Activated T-cell treated with anti-CD3 and anti-CD28 coated beads, Interleukin-2, amount 50 U/mL, for 4 hours (primary cell): ENCODE measurements around the gene TM4SF20. TPM values are rescaled to one million over a fixed set of nuclear protein-coding genes. Genes with fewer than 3 reads are reported as not detected.
A peak's percentile ranks its signal among the peaks of the same experiment; 100 is the strongest.

Experiments
- ATAC-seq, 2 donors: fragments of 200-7000 bp; cut with Tn5 transposase; one replicate each; pipeline ENCODE4 v1.10.0; 2021
- DNase-seq: peaks from one replicate; pipeline ENCODE4 v3.0.0-alpha.2; 2020
- H3K27me3 Mint-ChIP-seq: one replicate; pipeline ENCODE4 v1.8.0; 2021; ENCODE audit warnings: low read depth, mixed read lengths
- H3K36me3 Mint-ChIP-seq: one replicate; pipeline ENCODE4 v1.8.0; 2022; ENCODE audit warnings: mixed read lengths; ENCODE audit not compliant: insufficient read depth
- H3K4me1 Mint-ChIP-seq: one replicate; pipeline ENCODE4 v1.8.0; 2021; ENCODE audit warnings: low read depth, mixed read lengths
- H3K4me3 Mint-ChIP-seq: one replicate; pipeline ENCODE4 v1.8.0; 2021; ENCODE audit warnings: mild to moderate bottlenecking, moderate library complexity, mixed read lengths
- H3K9me3 Mint-ChIP-seq: one replicate; pipeline ENCODE4 v1.8.0; 2021; ENCODE audit warnings: mixed read lengths
- total RNA-seq, 3 donors: library from RNA; stranded (reverse); gene quantifications; one replicate each; pipeline ENCODE4 v1.2.1, GENCODE V29; 2021

TM4SF20 gene
- under 1 TPM in 1 of 3 donors, not detected in 2; 0.30 TPM for total RNA-seq

GRCh38 chr2:227379095-227379494 lies at the start of gene TM4SF20:
Gene TM4SF20 (minus strand): TSS chr2:227379306. CDS start chr2:227379268, 38 bp downstream.
- Mint-ChIP-seq H3K9me3 (peaks cover 11% of the 10 kb centered on the region), H3K36me3 (no peaks in the 10 kb centered on the region), H3K4me1 (peaks cover 18% of the 10 kb centered on the region), H3K27me3 (peaks cover 3% of the 10 kb centered on the region), H3K4me3 (no peak within 1 kb of the TSS)
- ATAC-seq (no peak), DNase-seq (no peak)

GRCh38 chr2:227428731-227429285 lies 49.7 kb upstream of the TM4SF20 start:
- no peak overlapping the region for H3K4me3 Mint-ChIP-seq

GRCh38 chr2:227423656-227424499 lies 44.8 kb upstream of the TM4SF20 start:
- Mint-ChIP-seq H3K9me3 (no peaks in the 10 kb centered on the region), H3K36me3 (no peaks in the 10 kb centered on the region), H3K4me3 (no peak overlapping the region), H3K4me1 (no peaks in the 10 kb centered on the region), H3K27me3 (no peaks in the 10 kb centered on the region)
- DNase-seq: no peak
- no peak for ATAC-seq

More at GRCh38 chr2:227428731-227429285, 49.7 kb upstream of the TM4SF20 start:
- no peaks in the 10 kb centered on the region for H3K27me3 Mint-ChIP-seq
- no peak for DNase-seq
- ATAC-seq: no peak
- no peaks in the 10 kb centered on the region for H3K36me3 Mint-ChIP-seq
- peaks cover 15% of the 10 kb centered on the region for H3K9me3 Mint-ChIP-seq
- no peaks in the 10 kb centered on the region for H3K4me1 Mint-ChIP-seq

DNA sequence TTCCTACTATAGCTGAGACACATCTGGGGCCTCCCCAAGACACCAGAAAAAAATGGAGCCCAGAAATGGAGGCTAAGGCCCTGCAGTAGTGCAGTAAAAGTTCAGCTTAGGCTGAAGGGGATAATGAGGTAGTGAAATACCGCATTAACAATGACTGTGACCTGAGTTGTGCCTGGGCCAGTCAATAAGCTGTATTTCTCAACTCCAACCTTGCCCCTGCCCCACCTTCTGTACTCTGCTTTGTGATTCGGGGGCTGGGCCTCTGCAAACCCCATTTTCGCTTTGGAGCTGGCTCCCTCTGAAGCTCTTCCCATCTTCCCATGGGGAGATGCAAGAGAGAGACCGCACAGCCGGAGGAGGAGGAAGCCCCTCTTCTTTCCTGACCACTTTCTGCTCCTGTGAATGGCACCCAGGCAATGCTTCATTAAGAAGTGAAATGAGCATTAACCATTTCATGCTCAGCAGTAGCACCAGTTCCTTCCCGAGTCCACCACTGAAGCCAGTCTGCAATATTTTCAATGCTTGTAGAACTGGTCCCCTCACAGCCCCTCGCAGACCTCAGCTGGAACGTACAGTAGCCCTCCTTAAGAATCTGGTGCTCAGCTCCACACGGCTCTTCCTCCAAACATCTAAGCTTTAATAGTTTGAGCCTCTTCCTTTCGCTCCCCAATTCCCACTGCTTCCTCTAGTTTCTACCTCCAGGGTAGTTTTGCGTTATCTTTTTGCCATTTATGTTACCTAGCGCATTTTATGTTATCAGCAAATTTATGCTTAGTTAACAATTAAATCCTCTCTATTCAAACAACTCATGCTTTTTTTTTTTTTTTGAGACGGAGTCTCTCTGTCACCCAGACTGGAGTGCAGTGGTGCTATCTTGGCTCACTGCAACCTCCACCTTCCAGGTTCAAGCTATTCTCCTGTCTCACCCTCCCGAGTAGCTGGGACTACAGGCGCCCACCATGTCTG lies 41.3 kb upstream of the TM4SF20 start:
- Mint-ChIP-seq H3K36me3 (no peaks in the 10 kb centered on the region), H3K9me3 (no peaks in the 10 kb centered on the region), H3K4me3 (no peak overlapping the region), H3K27me3 (no peaks in the 10 kb centered on the region), H3K4me1 (peaks cover 14% of the 10 kb centered on the region)
- ATAC-seq: no peak
- no peak for DNase-seq

DNA sequence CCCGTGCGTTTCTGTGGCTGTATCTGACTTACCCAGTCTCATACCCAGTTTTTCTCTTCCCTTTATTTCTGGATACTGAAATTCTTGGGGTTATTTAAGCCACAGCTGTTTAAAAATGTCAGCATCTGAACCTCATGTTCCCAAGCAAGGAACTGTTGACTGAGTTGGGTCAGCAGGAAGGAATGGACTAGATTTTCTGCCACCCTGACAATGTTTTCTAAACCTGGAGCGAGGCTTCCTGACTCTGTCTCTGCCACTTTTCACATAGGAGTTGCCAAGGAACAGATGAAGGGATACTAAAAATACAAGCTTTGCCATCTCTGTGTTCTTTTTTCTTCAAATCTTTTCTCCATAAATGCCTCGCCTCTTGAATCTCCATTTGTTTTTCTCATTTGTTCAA lies 37.6 kb upstream of the TM4SF20 start:
- Mint-ChIP-seq H3K4me3 (no peak overlapping the region), H3K27me3 (no peaks in the 10 kb centered on the region), H3K4me1 (peaks cover 38% of the 10 kb centered on the region), H3K9me3 (no peaks in the 10 kb centered on the region), H3K36me3 (no peaks in the 10 kb centered on the region)
- DNase-seq (no peak), ATAC-seq (no peak)

GRCh38 chr2:227415538-227416424 lies 36.7 kb upstream of the TM4SF20 start:
- Mint-ChIP-seq H3K36me3 (no peaks in the 10 kb centered on the region), H3K4me1 (peaks cover 47% of the 10 kb centered on the region), H3K4me3 (no peak overlapping the region), H3K27me3 (no peaks in the 10 kb centered on the region), H3K9me3 (no peaks in the 10 kb centered on the region)
- no peak for ATAC-seq
- DNase-seq: peak; percentile 7

- Mint-ChIP-seq H3K27me3 (no peaks in the 10 kb centered on the region), H3K9me3 (no peaks in the 10 kb centered on the region), H3K36me3 (no peaks in the 10 kb centered on the region), H3K4me3 (no peak overlapping the region), H3K4me1 (peaks cover 52% of the 10 kb centered on the region)
- DNase-seq (no peak), ATAC-seq (no peak)
Measured at GRCh38 chr2:227414846-227415245, 35.7 kb upstream of the TM4SF20 start.

GRCh38 chr2:227413371-227413770 lies 34.3 kb upstream of the TM4SF20 start:
- Mint-ChIP-seq H3K9me3 (no peaks in the 10 kb centered on the region), H3K4me3 (peak overlapping the region; percentile 29), H3K27me3 (no peaks in the 10 kb centered on the region), H3K4me1 (peaks cover 55% of the 10 kb centered on the region), H3K36me3 (no peaks in the 10 kb centered on the region)
- DNase-seq (no peak), ATAC-seq (no peak)

DNA sequence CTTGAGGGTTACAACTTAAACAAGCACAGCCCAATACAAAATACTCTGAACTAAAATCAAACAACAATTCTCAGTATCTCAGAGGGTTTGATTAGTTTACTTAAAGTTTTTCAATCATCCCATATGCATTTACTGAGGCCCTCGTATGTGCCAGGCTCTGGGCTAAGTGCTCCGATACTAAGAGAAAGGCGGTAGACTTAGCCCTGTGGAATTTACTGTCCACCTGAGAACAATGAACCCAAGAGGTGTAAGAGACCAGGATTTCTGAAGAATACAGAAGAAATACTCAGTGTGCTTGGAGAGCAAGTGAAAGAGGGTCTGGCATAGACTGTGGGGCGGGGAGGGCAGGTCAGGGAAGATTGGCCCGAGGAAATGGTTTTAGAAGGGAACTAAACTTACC lies 33.8 kb upstream of the TM4SF20 start:
- H3K4me1 Mint-ChIP-seq: peaks cover 55% of the 10 kb centered on the region
- no peaks in the 10 kb centered on the region for H3K27me3 Mint-ChIP-seq
- no peaks in the 10 kb centered on the region for H3K9me3 Mint-ChIP-seq
- H3K36me3 Mint-ChIP-seq: no peaks in the 10 kb centered on the region
- no peak for ATAC-seq
- H3K4me3 Mint-ChIP-seq: peak overlapping the region; percentile 29
- DNase-seq: no peak

- ATAC-seq (no peak), DNase-seq (no peak)
- no peaks in the 10 kb centered on the region for H3K36me3 Mint-ChIP-seq
- peaks cover 57% of the 10 kb centered on the region for H3K4me1 Mint-ChIP-seq
- no peaks in the 10 kb centered on the region for H3K27me3 Mint-ChIP-seq
- no peaks in the 10 kb centered on the region for H3K9me3 Mint-ChIP-seq
- H3K4me3 Mint-ChIP-seq: peak overlapping the region; percentile 30
Measured at GRCh38 chr2:227411990-227412350, 32.9 kb upstream of the TM4SF20 start.

DNA sequence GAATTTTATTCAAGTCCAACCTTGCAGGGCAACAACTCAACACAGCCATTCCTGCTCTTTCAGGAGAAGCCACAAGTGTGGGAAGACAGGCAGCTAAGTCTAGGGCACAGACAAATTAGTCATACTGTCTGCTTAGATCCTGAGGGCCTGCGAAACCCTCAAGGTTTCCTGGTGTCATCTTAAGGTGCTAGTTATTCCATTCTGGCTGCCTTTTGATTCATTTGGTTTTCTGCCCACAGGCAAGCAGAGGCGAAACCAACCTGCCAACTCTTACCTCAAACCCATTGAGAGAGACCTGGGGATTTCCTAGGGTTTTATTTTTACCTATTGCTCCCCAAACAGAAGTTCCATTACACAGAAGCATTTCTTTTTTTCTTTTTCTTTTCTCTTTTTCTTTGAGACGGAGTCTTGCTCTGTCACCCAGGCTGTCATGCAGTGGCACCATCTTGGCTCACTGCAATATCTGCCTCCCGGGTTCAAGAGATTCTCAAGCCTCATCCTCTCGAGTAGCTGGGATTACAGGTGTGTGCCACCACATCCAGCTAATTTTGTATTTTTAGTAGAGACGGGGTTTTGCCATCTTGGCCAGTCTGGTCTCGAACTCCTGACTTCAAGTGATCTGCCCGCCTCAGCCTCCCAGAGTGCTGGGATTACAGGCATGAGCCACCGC lies 32.3 kb upstream of the TM4SF20 start:
- H3K4me1 Mint-ChIP-seq: peaks cover 57% of the 10 kb centered on the region
- no peaks in the 10 kb centered on the region for H3K9me3 Mint-ChIP-seq
- peak overlapping the region; percentile 44 for H3K4me3 Mint-ChIP-seq
- DNase-seq (peak; percentile 42), ATAC-seq (peak; percentile 93 to 95)
- H3K27me3 Mint-ChIP-seq: no peaks in the 10 kb centered on the region
- no peaks in the 10 kb centered on the region for H3K36me3 Mint-ChIP-seq

DNA sequence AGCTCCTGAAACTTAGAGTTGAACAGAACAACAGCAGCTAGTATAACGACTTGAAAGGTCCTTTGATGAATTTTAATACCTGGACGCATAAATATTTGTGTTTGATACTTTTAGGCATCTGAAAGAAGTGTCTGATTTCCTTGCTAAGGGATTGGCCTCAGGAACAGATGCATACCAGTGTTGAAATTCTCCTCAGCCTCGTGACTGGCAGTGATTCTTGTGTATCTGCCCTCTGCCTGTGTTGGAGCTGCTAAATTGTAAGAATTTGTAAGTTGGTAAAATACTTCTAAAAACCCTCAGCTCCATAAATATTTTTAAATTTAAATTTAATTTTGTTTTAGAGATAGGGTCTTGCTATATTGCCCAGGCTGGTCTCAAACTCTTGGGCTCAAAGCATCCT lies 31.1 kb upstream of the TM4SF20 start:
- H3K4me3 Mint-ChIP-seq: no peak overlapping the region
- no peaks in the 10 kb centered on the region for H3K36me3 Mint-ChIP-seq
- no peaks in the 10 kb centered on the region for H3K9me3 Mint-ChIP-seq
- DNase-seq (no peak), ATAC-seq (no peak)
- H3K4me1 Mint-ChIP-seq: peaks cover 58% of the 10 kb centered on the region
- H3K27me3 Mint-ChIP-seq: no peaks in the 10 kb centered on the region

- no peak overlapping the region for H3K4me3 Mint-ChIP-seq
- no peak for DNase-seq
- H3K27me3 Mint-ChIP-seq: no peaks in the 10 kb centered on the region
- H3K36me3 Mint-ChIP-seq: no peaks in the 10 kb centered on the region
- ATAC-seq: no peak
- H3K4me1 Mint-ChIP-seq: peaks cover 54% of the 10 kb centered on the region
- no peaks in the 10 kb centered on the region for H3K9me3 Mint-ChIP-seq
Measured at GRCh38 chr2:227407591-227408151, 28.6 kb upstream of the TM4SF20 start.
